Stimulated activated CD4-positive, alpha-beta T cell treated with anti-CD3 and anti-CD28 coated beads, TNF-alpha, amount 100 ng/mL, for 48 hours (primary cell): ENCODE data around the gene CCDC188.

Experiments
- DNase-seq, 3 donors: peaks; one replicate each; pipeline ENCODE4 v3.0.0-alpha.2; 2020; ENCODE audit warnings: low read depth in 3 of 3

Gene CCDC188

DNA sequence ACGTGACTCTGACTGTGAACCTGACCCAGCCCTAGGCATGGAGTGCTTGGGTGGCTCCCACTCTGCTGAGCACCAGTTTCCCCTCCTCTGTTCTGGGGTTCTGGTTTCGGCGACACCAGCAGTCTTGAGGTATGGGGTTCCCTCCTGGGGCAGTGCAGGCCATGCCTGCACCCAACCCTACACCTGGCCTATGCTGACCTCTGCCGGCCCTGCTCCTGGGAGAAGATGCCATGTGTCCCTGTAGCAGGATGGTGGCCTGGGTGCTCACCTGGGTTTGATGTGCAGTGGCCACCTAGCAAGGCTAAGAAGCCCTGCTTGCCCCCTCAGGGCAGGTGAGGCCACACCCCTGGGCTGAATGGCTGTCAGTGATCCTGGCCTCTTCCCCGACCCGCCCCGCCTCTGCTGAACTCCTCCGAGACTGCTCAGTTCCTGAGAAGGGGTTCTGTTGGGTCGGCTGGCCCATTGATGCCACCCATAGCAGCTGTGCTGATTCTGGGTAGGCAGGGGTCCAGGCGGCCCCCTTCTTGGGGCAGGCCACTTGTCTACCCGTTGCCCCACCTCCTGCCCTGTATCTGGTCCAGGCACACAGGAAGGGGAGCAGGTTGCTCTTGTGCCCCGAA is 16.8 kb downstream of the CCDC188 start:
- no peak for DNase-seq

DNA sequence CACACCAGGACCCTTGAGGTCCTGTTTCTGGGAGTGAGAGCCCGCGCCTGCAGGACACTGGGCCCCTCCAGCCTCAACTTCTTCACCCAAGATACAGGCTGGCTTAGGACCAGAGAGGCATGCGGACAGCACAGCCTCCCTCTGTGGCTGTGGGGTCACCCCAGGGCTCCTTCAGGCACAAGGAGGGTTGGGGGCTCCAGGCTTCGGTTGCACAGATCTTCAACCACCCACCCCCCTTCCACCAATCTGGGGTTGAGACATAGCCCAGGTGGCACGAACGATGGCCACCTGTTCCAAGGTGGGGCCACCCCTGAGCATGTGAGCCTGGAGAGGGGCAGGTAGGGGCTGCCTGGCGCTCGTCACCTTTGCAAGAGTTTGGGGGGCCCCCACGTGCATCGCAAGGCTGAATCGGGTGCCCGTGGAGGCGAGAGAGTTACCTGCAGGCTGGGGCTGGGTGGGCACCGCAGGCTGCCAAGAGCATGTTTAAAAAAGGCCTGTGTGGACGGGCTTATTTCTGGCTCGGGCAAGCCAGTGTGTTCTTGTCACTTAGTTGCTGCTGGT is 18.1 kb downstream of the CCDC188 start:
- no peak for DNase-seq

DNA sequence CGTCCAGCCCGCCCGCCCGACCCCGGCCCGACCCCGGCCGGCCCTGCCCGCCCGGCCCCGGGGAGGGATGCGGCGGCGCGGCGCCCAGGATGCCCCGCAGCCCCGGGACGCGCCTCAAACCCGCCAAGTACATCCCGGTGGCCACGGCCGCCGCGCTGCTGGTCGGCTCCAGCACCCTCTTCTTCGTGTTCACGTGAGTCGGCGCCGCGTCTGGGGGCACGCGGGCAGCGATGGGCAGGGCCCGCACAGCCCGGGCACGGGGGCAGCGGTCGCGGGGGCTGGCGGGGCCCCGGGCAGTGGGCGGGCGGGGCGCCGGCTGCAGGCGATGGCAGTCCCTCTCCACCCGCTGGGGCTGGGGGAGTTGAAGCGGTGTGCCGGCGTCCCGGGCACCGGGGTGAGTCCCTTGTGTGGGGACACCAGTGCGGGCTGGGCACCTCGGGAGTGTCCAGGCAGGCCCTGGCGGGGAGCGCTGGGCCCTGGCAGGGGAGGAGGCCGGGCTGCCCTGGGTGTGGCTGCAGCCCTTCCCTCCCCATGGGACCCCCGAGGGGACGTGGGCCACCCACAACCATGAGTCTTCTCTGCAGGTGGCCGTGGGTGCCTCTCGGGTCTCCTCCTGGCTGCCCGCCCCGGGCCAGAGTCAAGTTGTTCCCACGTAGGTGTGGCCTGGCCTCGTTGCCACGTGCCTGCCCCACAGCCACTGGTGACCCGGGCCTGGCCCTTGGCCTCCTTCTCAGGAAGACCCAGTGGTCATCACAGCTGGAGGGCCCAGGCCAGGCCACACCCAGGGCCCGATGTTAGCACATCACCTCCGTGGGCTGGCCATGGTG is 18.8 kb downstream of the CCDC188 start:
- DNase-seq: no peak

DNA sequence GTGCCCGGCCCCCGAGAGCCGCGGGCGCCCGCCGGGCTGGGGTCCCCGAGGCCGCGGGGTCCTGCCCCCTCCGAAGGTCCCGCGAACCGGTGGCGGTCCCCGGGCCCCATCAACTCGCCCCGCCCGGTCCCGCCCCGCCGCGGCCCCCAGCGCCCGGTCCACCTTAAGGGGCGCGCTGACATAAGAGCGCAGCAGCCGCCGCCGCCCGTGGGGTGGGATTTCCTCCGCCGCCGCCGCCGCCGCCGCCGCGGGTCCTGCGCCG is 19.3 kb downstream of the CCDC188 start, which contains the start of gene ZDHHC8:
Gene ZDHHC8, plus strand, starts transcription at position 208 of the 262 bp plus-strand sequence. CDS start 144 bp downstream, outside the sequence.
- no peak for DNase-seq

DNA sequence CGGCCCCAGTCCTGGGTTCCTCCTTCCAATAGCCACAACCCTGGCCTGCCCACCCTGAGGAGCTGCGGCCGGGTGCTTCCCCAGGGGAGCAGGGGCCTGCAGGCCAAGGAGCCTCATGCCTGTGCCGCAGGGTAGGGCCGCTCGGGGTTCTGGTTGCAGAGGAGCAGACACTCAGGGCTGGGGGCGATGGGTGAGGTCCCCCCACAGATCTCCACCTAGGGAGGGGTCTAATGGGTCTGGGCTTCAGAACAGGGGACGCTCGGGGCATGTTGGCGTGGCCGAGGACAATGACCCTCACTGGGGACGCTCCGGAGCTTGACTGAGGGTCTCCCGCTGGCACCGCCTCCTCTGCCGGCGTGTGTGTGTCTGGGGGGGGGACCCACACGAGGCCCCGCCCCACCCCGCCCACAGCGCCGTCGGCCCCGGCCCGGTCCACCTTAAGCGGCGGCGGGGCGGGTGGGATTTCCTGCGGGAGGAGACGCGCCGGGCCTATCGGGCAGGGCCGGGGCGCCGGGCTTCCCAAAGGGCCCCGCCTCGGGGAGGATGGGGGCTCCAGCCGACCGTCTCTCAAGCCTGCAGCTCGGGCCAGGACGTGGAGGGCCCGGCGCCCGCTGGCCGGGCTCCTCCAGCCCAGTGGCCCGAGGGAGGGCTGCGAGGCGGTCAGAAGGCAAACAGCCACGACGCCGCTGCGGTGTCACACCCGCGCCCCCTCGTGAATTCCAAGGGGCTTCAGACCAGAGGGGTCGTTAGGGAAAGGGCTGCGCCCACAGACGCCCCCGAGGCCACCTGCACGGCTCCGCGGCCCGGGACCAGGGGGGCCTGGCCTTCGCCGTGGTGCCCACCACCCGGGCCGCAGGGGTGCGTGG is 19.9 kb downstream of the CCDC188 start:
- peak; percentile 48 to 75 (median 58) for DNase-seq

DNA sequence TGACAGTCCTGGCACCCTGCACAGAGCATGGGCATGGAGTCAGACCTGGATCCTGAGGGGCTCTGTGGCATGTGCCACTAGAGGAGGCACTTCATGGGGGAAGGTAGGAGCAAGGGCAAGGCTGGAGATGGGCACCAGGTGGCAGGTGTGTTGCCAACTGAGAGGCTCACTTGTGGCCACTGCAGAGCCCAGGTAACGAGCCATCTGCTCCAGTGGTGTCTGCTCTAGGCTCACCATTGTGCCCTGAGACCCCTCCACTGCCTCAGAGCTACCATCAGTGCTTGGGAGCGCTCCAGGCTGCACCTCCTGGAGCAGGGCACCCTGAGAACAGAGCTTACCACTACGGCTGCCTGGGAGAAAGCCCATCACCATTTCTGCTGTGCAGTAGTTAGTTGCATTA is 20.5 kb downstream of the CCDC188 start:
- DNase-seq: no peak

DNA sequence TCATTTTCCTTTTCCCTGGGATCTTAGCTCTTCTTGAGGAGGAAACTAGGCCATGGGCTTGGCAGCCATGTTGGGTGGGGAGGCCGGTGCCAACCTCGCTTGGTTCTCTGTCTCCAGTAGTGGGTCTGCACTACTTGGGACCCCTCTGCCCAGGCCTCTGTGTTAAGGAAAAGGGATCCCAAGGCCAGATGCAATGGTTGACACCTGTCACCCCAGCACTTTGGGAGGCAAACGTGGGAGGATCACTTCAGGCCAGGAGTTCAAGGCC is 21.2 kb downstream of the CCDC188 start:
- no peak for DNase-seq

DNA sequence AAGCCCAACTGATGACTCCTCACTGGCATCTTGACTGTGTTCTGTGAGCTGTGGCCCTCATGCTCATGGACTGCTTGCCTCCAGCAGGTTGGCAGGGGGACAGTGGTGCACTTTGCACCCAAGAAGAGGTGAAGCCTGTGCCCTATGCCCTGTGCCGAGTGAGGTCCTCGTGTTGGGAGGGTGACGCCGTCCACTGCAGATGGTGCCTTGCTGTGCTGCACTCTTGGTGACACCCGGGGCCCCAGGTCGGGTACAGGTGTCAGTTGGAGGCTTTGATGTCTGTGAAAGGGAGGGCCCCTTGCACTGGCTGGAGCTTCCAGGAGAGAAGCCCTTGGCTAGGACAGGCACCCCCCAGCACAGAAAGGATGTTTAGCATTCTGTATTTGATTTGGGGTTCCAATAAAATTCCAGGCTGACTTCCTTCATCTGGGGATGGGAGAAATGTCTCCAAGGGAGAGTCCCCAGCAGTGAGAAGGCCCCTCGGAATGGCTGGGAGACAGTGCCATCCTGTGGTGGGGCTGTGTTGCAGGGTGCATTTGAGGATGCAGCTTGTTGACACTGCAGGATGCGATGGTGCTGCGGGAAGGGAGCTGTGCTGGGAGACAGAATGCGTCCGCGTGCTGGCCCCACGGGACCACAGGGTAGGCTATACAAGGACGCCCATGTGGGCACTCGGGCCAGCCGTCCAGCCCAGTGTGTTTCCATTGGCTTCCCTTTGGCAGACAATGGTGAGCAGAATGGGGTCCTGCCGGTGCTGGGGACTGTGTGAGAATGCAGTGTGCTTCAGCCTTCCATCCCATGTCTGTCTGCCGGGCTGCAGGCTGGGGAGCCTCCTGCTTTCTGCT is 21.7 kb downstream of the CCDC188 start:
- DNase-seq: no peak

DNA sequence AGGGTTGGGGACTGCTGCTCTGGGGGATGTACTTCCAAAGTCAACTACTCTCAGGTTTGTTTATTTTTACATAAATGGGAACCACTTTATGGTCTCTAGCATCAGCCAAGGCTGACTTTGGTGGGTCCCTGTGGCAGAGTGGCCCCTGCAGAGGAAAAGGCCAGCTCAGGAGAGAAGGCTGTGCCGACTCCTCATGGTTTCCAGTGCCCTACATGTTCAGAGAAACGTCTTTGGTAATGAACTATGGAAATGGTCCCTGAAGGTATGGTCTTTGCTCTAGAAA is 22.3 kb downstream of the CCDC188 start:
- DNase-seq: no peak

DNA sequence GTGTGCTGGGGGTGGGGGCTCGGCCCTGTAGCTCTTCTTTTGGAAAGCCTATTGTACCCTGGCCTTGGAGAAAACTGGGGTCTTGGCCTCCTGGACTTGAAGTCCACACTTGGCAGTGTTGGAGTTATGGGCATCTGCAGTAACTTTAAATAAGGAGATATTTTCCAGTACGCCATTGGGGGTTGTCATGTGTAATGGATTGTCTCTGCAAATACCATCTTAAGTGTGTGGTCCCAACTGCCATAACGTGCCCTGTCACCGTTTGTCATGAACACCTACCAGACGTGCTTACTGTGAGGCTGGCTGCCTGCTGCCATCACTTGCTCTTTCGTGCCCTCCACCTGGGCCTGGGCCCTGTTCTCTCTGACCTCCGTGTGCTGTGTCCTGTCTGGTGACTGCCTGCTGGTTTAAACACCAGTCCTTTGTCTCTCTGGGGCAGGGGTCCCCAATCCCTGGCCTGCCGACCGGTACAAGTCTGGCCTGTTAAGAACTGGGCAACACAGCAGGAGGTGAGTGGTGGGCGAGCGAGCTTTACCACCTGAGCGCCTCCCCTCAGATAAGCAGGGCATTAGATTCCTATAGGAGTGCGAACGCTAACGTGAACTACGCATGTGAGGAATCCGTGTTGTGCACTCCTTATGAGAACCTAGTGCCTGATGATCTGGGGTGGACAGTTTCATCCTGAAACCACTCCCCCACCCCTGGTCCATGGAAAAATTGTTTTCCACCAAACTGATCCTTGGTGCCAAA is 22.8 kb downstream of the CCDC188 start:
- DNase-seq: no peak

DNA sequence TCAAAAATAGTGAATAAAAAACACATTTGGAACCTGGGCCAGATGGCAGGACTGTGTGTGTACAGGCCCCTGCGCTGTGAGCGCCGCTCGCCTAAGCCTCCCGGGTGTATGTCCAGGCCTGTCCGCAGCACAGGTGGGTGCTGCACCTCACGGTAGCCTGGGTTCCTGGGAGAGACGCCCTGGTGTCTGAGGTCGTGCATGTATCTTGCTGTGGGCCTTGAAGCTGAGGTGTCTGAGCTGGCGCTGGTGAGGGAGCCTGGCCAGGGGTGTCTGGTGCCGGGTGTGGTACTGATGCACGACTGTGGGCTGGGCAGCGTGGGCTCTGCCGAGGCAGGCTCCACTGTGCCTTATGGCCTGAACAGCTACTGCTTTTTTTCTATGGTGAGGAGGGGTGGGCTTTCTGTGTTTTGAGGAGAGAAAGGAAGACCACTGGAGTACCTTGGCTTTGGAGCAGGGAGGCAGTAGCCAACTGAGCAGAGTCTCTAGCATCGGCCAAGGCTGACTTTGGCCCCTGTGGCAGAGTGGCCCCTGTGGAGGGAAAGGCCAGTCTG is 23.5 kb downstream of the CCDC188 start:
- no peak for DNase-seq

DNA sequence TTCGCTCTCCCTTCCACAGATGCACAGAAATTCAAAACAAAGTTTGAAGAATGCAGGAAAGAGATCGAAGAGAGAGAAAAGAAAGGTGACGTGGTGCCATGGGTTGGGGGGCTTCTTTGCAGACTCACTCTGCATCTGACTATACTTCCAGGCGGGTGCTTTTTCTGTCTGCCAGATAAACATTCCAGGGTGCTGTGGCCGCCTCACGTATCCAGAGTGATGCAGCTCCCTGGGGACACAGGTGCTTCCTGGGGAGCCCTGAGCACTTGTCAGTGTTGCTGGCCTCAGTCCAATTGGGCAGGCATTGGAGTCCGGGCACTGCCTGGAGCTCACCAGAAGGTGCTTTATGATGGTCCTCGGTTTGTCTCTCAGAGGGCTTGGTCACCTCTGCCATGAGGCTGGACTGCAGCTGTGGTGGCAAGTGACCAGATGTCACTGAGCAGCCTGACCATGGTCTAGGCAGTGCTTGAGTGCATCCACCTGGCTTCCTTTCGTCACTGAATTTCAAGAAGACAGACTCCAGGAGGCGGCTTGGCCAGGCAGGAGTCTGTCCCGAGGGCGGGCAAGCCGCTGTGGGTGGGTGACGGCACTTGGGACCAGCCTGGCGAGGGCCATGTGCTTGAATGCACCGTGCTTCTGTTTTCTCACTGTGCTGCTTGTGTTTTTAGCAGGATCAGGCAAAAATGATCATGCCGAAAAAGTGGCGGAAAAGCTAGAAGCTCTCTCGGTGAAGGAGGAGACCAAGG is 24.4 kb downstream of the CCDC188 start:
- no peak for DNase-seq

DNA sequence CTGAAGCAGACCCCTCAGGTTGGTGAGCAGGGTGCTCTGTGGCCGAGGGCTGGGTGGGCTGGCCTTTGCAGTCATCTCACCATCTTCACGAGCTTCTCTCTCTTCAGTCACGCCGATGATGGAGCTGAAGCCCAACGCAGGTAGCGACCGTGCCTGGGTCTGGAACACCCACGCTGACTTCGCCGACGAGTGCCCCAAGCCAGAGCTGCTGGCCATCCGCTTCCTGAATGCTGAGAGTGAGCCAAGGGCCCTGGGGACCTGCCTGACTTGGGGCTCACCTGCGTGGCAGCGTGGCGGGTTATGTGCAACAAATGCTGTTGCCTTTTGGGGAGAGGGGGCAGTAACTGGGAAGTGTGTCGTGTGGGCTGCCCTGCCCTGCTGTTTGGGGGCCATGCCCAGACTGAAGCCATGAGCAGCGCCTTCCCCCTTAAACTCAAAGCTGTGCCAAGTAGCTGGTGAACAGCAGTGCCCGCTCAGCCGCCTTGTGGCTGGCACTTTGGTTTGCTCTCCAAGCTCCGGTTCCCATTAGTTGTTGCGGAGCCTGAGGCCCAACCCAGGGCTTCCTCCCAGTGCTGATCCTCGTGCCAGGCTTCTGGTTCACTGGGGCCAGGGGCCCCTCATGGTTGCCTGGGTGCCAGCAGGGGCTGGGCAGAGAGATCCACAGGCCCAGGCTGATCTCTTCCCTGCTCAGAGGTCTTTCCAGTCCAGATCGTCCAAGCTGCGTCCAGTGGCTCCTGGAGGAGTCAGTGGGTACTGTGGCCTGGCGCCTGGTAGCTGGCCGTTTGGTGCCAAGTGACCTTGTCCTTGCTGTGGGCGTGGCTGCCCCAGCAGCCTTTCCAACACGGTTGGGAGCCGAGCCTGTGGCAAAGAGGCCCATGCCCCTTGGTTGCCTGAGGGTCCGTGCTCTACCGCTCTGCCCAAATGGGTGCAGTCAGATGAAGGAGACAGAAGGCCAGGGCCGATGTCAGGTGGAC is 25.4 kb downstream of the CCDC188 start:
- DNase-seq: no peak

DNA sequence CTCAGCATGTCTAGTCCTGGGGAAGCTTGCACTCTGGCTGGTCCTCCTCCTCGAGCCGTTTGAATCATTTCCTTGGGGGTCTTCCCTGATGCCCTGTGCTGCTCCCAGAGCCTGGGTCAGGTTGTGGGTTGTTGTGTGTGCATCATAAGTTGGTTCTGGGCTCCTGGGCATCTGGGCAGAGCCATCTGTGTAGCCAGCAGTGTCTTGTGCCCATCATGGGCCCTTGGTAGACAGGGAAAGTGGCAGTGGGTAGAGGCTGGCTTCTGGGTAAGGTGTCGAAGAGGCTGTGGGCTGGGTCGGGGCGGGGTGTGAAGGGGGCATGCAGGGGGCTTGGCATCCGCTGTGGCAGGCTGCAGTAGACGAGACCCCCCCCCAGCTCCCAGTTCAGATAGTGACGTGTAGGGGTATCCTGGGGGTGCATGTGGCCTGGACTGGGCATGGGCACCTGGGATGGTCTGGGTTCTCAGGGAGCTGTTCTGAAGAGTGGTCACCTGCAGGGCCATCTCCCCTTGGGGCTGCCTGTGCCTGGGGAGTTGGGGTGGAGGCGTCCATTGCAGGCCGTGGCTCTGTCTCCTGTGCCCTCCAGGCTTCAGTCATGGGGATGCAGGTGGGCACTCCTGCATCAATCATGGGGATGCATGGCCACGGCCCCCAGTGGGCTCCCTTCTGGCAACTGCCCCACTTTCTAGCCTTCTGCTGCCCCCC is 26.6 kb downstream of the CCDC188 start:
- no peak for DNase-seq

DNA sequence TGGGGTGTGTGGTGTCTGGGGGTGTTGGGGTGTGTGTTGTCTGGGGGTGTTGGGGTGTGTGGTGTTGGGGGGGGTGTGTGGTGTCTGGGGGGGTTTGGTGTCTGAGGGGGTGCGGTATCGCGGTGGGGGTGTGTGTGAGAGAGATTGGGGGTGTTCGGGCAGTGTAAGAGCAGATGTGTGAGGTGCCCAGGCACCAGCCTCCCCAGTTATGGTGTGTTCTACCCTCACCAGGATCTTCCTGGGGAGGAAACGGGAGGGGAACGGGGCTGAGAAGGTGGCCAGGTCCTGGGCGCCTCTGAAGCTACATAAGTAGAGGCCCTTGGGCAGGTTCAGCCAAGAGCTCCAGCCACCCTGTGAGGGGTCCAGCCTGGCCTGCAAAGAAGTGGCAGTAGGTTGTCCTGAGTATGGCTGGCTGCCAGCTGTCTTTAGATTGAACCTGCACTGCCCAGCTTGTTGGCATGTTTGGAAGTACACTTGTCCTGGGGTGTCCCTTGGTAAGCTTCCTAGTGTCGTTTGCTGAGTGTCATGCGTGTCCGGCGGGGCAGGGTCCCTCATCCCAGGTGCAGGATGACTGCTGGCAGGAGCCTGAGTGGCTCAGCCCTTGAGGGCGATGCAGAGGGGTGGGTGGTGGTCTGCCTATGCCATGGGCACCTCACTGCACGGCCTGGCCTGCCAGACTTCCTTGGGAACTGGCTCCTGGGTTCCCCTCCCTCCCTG is 27.3 kb downstream of the CCDC188 start:
- no peak for DNase-seq

DNA sequence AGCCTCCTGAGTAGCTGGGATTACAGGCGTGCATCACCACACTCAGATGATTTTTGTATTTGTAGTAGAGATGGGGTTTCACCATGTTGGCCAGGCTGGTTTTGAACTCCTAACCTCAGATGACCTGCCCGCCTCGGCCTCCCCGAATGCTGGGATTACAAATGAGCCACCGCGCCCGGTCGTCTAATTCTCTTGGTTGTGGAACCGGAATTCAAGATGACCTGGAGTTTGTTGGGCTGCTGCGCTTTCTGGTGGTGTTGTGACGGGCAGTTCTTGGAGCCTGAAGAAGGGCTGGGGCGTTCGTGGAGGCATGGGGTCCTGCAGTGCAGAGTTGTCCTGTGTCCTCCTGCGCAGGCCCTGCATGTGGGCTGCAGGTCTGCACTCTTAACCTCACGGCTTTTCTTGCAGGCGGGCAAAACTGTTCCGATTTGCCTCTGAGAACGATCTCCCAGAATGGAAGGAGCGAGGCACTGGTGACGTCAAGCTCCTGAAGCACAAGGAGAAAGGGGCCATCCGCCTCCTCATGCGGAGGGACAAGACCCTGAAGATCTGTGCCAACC is 28.9 kb downstream of the CCDC188 start:
- no peak for DNase-seq

DNA sequence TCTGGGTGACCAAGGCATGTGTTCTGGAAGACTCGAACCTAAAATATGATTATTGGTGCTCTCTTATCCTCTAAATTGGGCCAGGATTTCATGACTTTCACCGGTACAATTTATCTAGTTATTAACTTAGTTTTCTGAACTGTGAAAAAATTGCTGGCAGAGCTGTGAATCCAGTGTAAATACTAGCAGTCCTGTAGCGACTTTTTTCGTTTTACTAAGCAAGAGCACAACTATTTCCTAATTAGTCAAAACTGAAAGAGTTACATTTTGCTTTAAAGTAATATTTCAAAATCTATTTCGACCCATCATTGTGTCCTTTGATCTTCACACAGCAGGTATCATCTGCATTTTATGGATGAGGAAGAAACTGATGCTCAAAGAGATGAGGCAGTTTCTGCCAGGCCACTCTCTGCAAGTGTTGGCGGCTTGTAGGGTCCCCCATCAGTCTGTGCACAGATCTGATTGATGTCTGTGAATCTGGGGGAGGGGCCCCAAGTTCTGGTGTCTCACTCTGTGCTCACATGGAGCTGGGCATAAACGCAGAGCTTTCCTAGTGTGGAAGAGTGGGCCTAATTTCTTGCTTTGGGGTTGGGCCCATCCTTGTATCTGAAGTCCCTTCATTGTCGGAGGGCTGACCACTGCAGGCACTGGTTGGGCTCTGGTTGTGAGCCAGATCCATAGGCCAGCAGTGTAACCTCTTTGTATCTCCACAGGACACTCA is 32.4 kb downstream of the CCDC188 start:
- no peak for DNase-seq
